CD8-positive, alpha-beta memory T cell (primary cell): Measurements from ENCODE around the gene CHST2. TPM values are rescaled to one million over a fixed set of nuclear protein-coding genes. Genes with fewer than 3 reads are reported as not detected.
A peak's percentile ranks its signal among the peaks of the same experiment; 100 is the strongest.

Experiments used
- CTCF ChIA-PET: fragments of 350-600 bp; sonication (Branson Sonifier 250); formaldehyde crosslinking; loops from one replicate; lab custom pipeline; 2021; ENCODE audit warnings: antibody characterized with exemption; lab: Charles Lee
- POLR2A ChIA-PET: fragments of 350-600 bp; sonication (Branson Sonifier 250); formaldehyde crosslinking; loops from one replicate; lab custom pipeline; 2021; ENCODE audit warnings: antibody characterized with exemption; lab: Charles Lee
- DNase-seq, 5 donors: peaks; one replicate each; pipeline versions ENCODE4 v3.0.0 to v3.0.0-alpha.2; 2020 to 2022; ENCODE audit warnings: mixed read lengths in 1 of 5
- H3K27ac ChIP-seq: one replicate; pipeline ENCODE4 v1.7.0; 2013; ENCODE audit warnings: low read depth, mild to moderate bottlenecking, low read length, moderate library complexity
- H3K27me3 ChIP-seq: 2 replicates; pipeline ENCODE4 v1.7.0; 2013; ENCODE audit warnings: low read length, mild to moderate bottlenecking; ENCODE audit not compliant: insufficient read depth, poor library complexity, severe bottlenecking
- H3K36me3 ChIP-seq: 2 replicates; pipeline ENCODE4 v1.7.0; 2013; ENCODE audit warnings: mild to moderate bottlenecking, low read length, moderate library complexity; ENCODE audit not compliant: insufficient read depth
- H3K4me1 ChIP-seq: 2 replicates; pipeline ENCODE4 v1.7.0; 2013; ENCODE audit warnings: mild to moderate bottlenecking, low read length, moderate library complexity; ENCODE audit not compliant: insufficient read depth
- H3K4me3 ChIP-seq: 2 replicates; pipeline ENCODE4 v1.7.0; 2013; ENCODE audit warnings: mild to moderate bottlenecking, low read length
- H3K9me3 ChIP-seq: 2 replicates; pipeline ENCODE4 v1.7.0; 2013; ENCODE audit warnings: mild to moderate bottlenecking, low read length
- H3K27ac Mint-ChIP-seq, 8 donors: one replicate each; pipeline ENCODE4 v1.8.0; 2020 to 2021; ENCODE audit warnings: mixed read lengths in 8 of 8, mild to moderate bottlenecking in 6 of 8, inconsistent platforms in 3 of 8, moderate library complexity in 3 of 8
- H3K27me3 Mint-ChIP-seq, 2 donors: one replicate each; pipeline ENCODE4 v1.8.0; 2020 to 2021; ENCODE audit warnings: mixed read lengths in 2 of 2, mild to moderate bottlenecking in 1 of 2, moderate library complexity in 1 of 2
- H3K36me3 Mint-ChIP-seq, 3 donors: one replicate each; pipeline ENCODE4 v1.8.0; 2020 to 2021; ENCODE audit warnings: mixed read lengths in 3 of 3, inconsistent platforms in 1 of 3, mild to moderate bottlenecking in 1 of 3
- H3K4me1 Mint-ChIP-seq, 3 donors: one replicate each; pipeline ENCODE4 v1.8.0; 2020 to 2021; ENCODE audit warnings: mixed read lengths in 3 of 3, inconsistent platforms in 1 of 3, mild to moderate bottlenecking in 1 of 3
- H3K4me3 Mint-ChIP-seq, 7 donors: one replicate each; pipeline ENCODE4 v1.8.0; 2020 to 2021; ENCODE audit warnings: mixed read lengths in 7 of 7, mild to moderate bottlenecking in 6 of 7, moderate library complexity in 4 of 7, inconsistent platforms in 2 of 7
- H3K9me3 Mint-ChIP-seq, 5 donors: one replicate each; pipeline ENCODE4 v1.8.0; 2020 to 2022; ENCODE audit warnings: mixed read lengths in 5 of 5, mild to moderate bottlenecking in 3 of 5, moderate library complexity in 2 of 5, inconsistent platforms in 1 of 5
- polyA plus RNA-seq: library from polyadenylated mRNA; unstranded; fragments of 300-500 nt; fragmentation: Illumina TruSeq; gene quantifications from one replicate; pipeline ENCODE4 v1.2.3, GENCODE V29; 2021
- total RNA-seq, 2 experiments: library from RNA; stranded (reverse); gene quantifications; one replicate each; pipeline ENCODE4 v1.2.3, GENCODE V29; 2021

Gene CHST2
- total and polyA plus RNA-seq, 3 experiments from 2014 or later, result 2.9 to 6.2 (median 3.0) TPM

GRCh38 chr3:143168855-143169192 is 49.3 kb downstream of the CHST2 start:
- H3K27ac ChIP-seq, result no peak overlapping the region
- H3K36me3 ChIP-seq, result no peaks in the 10 kb centered on the region
- peaks cover 0 to 1% of the 10 kb centered on the region in 2 donors for H3K27me3 Mint-ChIP-seq
- H3K4me1 ChIP-seq, result peaks cover 79% of the 10 kb centered on the region
- peaks cover 2 to 9% (median 5%) of the 10 kb centered on the region in 5 donors for H3K9me3 Mint-ChIP-seq
- H3K4me1 Mint-ChIP-seq, result peaks cover 59 to 77% (median 69%) of the 10 kb centered on the region in 3 donors
- peaks cover 0 to 6% (median 1%) of the 10 kb centered on the region in 3 donors for H3K36me3 Mint-ChIP-seq
- H3K4me3 ChIP-seq, result no peak overlapping the region
- ChIA-PET POLR2A (no interaction called here), CTCF (interaction anchor here (0.6 kb wide), 1 partner anchor 257 kb away, joined by 4 read pairs; no protein-coding TSS in a partner anchor)
- DNase-seq, result no peak
- no peaks in the 10 kb centered on the region for H3K27me3 ChIP-seq
- H3K27ac Mint-ChIP-seq, result peak overlapping the region in 6 of 8 donors; percentile 38 to 98 (median 48)
- H3K9me3 ChIP-seq, result no peaks in the 10 kb centered on the region
- H3K4me3 Mint-ChIP-seq, result no peak overlapping the region

- Mint-ChIP-seq H3K27ac (peak overlapping the region; percentile 57 to 98 (median 90)), H3K9me3 (peaks cover 2 to 9% (median 5%) of the 10 kb centered on the region in 5 donors), H3K36me3 (peaks cover 0 to 11% (median 1%) of the 10 kb centered on the region in 3 donors), H3K4me1 (peaks cover 48 to 65% (median 57%) of the 10 kb centered on the region in 3 donors), H3K4me3 (peak overlapping the region in 6 of 7 donors; percentile 14 to 74 (median 52)), H3K27me3 (peaks cover 0 to 1% of the 10 kb centered on the region in 2 donors)
- no peaks in the 10 kb centered on the region for H3K9me3 ChIP-seq
- peaks cover 74% of the 10 kb centered on the region for H3K4me1 ChIP-seq
- H3K4me3 ChIP-seq, result peak overlapping the region; percentile 12
- no peaks in the 10 kb centered on the region for H3K36me3 ChIP-seq
- no peak overlapping the region for H3K27ac ChIP-seq
- POLR2A ChIA-PET, result interaction anchor here (0.6 kb wide), 1 partner anchor 65 kb away, joined by 7 read pairs; no protein-coding TSS in a partner anchor
- peak in 1 of 5 donors; percentile 27 for DNase-seq
- CTCF ChIA-PET, result no interaction called here
- H3K27me3 ChIP-seq, result no peaks in the 10 kb centered on the region
These were observed 50.5 kb downstream of the CHST2 start for GRCh38 chr3:143170074-143170473.

GRCh38 chr3:143170676-143171075 is 51.1 kb downstream of the CHST2 start:
- Histone ChIP-seq H3K4me1 (peaks cover 68% of the 10 kb centered on the region), H3K36me3 (no peaks in the 10 kb centered on the region), H3K4me3 (peak overlapping the region; percentile 12), H3K9me3 (no peaks in the 10 kb centered on the region), H3K27me3 (no peaks in the 10 kb centered on the region), H3K27ac (no peak overlapping the region)
- Mint-ChIP-seq H3K27me3 (peaks cover 0 to 1% of the 10 kb centered on the region in 2 donors), H3K4me3 (peak overlapping the region in 6 of 7 donors; percentile 14 to 74 (median 52)), H3K27ac (peak overlapping the region; percentile 57 to 98 (median 90)), H3K9me3 (peaks cover 2 to 9% (median 5%) of the 10 kb centered on the region in 5 donors), H3K4me1 (peaks cover 47 to 61% (median 51%) of the 10 kb centered on the region in 3 donors), H3K36me3 (peaks cover 0 to 11% (median 1%) of the 10 kb centered on the region in 3 donors)
- DNase-seq, result peak in 1 of 5 donors; percentile 33
- ChIA-PET POLR2A (interaction anchor here (0.6 kb wide), 1 partner anchor 66 kb away, joined by 7 read pairs; no protein-coding TSS in a partner anchor), CTCF (no interaction called here)

- H3K4me3 ChIP-seq, result peak overlapping the region; percentile 12
These were observed 51.8 kb downstream of the CHST2 start for GRCh38 chr3:143171141-143171980.

GRCh38 chr3:143172062-143172794 is 52.7 kb downstream of the CHST2 start:
- H3K36me3 ChIP-seq, result no peaks in the 10 kb centered on the region
- CTCF ChIA-PET, result no interaction called here
- H3K27ac ChIP-seq, result no peak overlapping the region
- peaks cover 0 to 1% of the 10 kb centered on the region in 2 donors for H3K27me3 Mint-ChIP-seq
- peaks cover 0 to 11% (median 1%) of the 10 kb centered on the region in 3 donors for H3K36me3 Mint-ChIP-seq
- H3K9me3 Mint-ChIP-seq, result peaks cover 2 to 9% (median 5%) of the 10 kb centered on the region in 5 donors
- DNase-seq, result no peak
- no peaks in the 10 kb centered on the region for H3K27me3 ChIP-seq
- POLR2A ChIA-PET, result no interaction called here
- peaks cover 68% of the 10 kb centered on the region for H3K4me1 ChIP-seq
- H3K4me1 Mint-ChIP-seq, result peaks cover 47 to 57% (median 50%) of the 10 kb centered on the region in 3 donors
- H3K9me3 ChIP-seq, result no peaks in the 10 kb centered on the region
- no peak overlapping the region for H3K4me3 ChIP-seq
- peak overlapping the region in 6 of 8 donors; percentile 2 to 78 (median 48) for H3K27ac Mint-ChIP-seq
- H3K4me3 Mint-ChIP-seq, result peak overlapping the region in 1 of 7 donors; percentile 24

More at GRCh38 chr3:143171141-143171980, 51.8 kb downstream of the CHST2 start:
- peaks cover 47 to 58% (median 50%) of the 10 kb centered on the region in 3 donors for H3K4me1 Mint-ChIP-seq
- ChIA-PET CTCF (no interaction called here), POLR2A (no interaction called here)
- no peak overlapping the region for H3K27ac ChIP-seq
- H3K4me3 Mint-ChIP-seq, result peak overlapping the region in 6 of 7 donors; percentile 41 to 68 (median 52)
- H3K9me3 ChIP-seq, result no peaks in the 10 kb centered on the region
- H3K36me3 Mint-ChIP-seq, result peaks cover 0 to 11% (median 1%) of the 10 kb centered on the region in 3 donors
- peaks cover 0 to 1% of the 10 kb centered on the region in 2 donors for H3K27me3 Mint-ChIP-seq
- DNase-seq, result peak in 2 of 5 donors; percentile 14 to 45
- peaks cover 2 to 9% (median 5%) of the 10 kb centered on the region in 5 donors for H3K9me3 Mint-ChIP-seq
- peak overlapping the region; percentile 57 to 98 (median 84) for H3K27ac Mint-ChIP-seq
- H3K36me3 ChIP-seq, result no peaks in the 10 kb centered on the region
- peaks cover 68% of the 10 kb centered on the region for H3K4me1 ChIP-seq
- no peaks in the 10 kb centered on the region for H3K27me3 ChIP-seq

- no peak overlapping the region for H3K4me3 ChIP-seq
- peak overlapping the region in 5 of 8 donors; percentile 2 to 78 (median 48) for H3K27ac Mint-ChIP-seq
- H3K36me3 Mint-ChIP-seq, result peaks cover 0 to 11% (median 1%) of the 10 kb centered on the region in 3 donors
- H3K4me3 Mint-ChIP-seq, result peak overlapping the region in 1 of 7 donors; percentile 24
- no peaks in the 10 kb centered on the region for H3K36me3 ChIP-seq
- CTCF ChIA-PET, result no interaction called here
- no peaks in the 10 kb centered on the region for H3K9me3 ChIP-seq
- peaks cover 47 to 56% (median 50%) of the 10 kb centered on the region in 3 donors for H3K4me1 Mint-ChIP-seq
- no peak overlapping the region for H3K27ac ChIP-seq
- peaks cover 2 to 9% (median 5%) of the 10 kb centered on the region in 5 donors for H3K9me3 Mint-ChIP-seq
- no peaks in the 10 kb centered on the region for H3K27me3 ChIP-seq
- peaks cover 65% of the 10 kb centered on the region for H3K4me1 ChIP-seq
- peaks cover 0 to 1% of the 10 kb centered on the region in 2 donors for H3K27me3 Mint-ChIP-seq
- DNase-seq, result no peak
- POLR2A ChIA-PET, result no interaction called here
These were observed 53.2 kb downstream of the CHST2 start for GRCh38 chr3:143172795-143173145.

- no peak overlapping the region for H3K4me3 Mint-ChIP-seq
- DNase-seq, result no peak
- H3K4me3 ChIP-seq, result no peak overlapping the region
- H3K27ac Mint-ChIP-seq, result peak overlapping the region in 1 of 8 donors; percentile 48
- no peak overlapping the region for H3K27ac ChIP-seq
- no peaks in the 10 kb centered on the region for H3K9me3 ChIP-seq
- H3K4me1 Mint-ChIP-seq, result peaks cover 44 to 52% (median 47%) of the 10 kb centered on the region in 3 donors
- peaks cover 0 to 1% of the 10 kb centered on the region in 2 donors for H3K27me3 Mint-ChIP-seq
- H3K27me3 ChIP-seq, result no peaks in the 10 kb centered on the region
- ChIA-PET CTCF (no interaction called here), POLR2A (no interaction called here)
- H3K36me3 Mint-ChIP-seq, result peaks cover 0 to 11% (median 1%) of the 10 kb centered on the region in 3 donors
- peaks cover 2 to 9% (median 5%) of the 10 kb centered on the region in 5 donors for H3K9me3 Mint-ChIP-seq
- peaks cover 60% of the 10 kb centered on the region for H3K4me1 ChIP-seq
- H3K36me3 ChIP-seq, result no peaks in the 10 kb centered on the region
These were observed 53.7 kb downstream of the CHST2 start for GRCh38 chr3:143173242-143173641.
